Left colon (tissue), 2 donors: ENCODE measurements around the gene DDX60. TPM values are rescaled to one million over a fixed set of nuclear protein-coding genes. Genes with fewer than 3 reads are reported as not detected.
"Not testable (repeated sequence)": the region's sequence is repeated elsewhere in the genome, so short reads cannot be mapped to it uniquely, and the experiment has no call there.

ENCODE experiments used
- ATAC-seq: fragments of 200-7000 bp; cut with Tn5 transposase; one replicate; pipeline ENCODE4 v1.9.1; 2020; ENCODE audit warnings: mild to moderate bottlenecking, moderate library complexity
- DNase-seq, 2 donors: peaks; one replicate each; pipeline ENCODE4 v3.0.0-alpha.2; 2020
- intact Hi-C, 2 donors: fragments of 100-400 bp; cut with DNase I in 1 of 2; cut with micrococcal nuclease in 1 of 2; formaldehyde crosslinking; loops; one replicate each; pipeline versions ENCODE4 v1.11.2 to v1.14.0; 2022; cut with DNase I, micrococcal nuclease
- total RNA-seq, 2 donors: library from RNA; stranded (reverse); fragmentation: NEBNext Ultra II Directional; extraction: Animal tissue kit (Norgen Biotek cat#: 25700); gene quantifications; one replicate each; pipeline ENCODE4 v1.2.1, GENCODE V29; 2021
- donor health status: DM: no; HTN: no; CAD: no.
- donor health status: DM: yes; HTN: yes; CAD: no.

Gene DDX60
- total RNA-seq, 2 donors from 2014 or later = 76.1 to 98.5 TPM

GRCh38 chr4:168221301-168221700, 97.3 kb downstream of the DDX60 start:
- intact Hi-C loops = no loop called here
- no peak for ATAC-seq
- no peak for DNase-seq

- ATAC-seq = no peak
- no peak for DNase-seq
- intact Hi-C loops = no loop called here
Measured at GRCh38 chr4:168220893-168221292, 97.7 kb downstream of the DDX60 start.

- intact Hi-C loops = no loop called here
- DNase-seq (no peak), ATAC-seq (no peak)
Measured at GRCh38 chr4:168218645-168219044, 99.9 kb downstream of the DDX60 start.

GRCh38 chr4:168213511-168213910, 105.0 kb downstream of the DDX60 start:
- ATAC-seq, DNase-seq, intact Hi-C loops: not testable (repeated sequence)

- no peak for ATAC-seq
- no peak for DNase-seq
- intact Hi-C loops = no loop called here
Measured at GRCh38 chr4:168212656-168213055, 105.9 kb downstream of the DDX60 start.

GRCh38 chr4:168208957-168209614, 109.5 kb downstream of the DDX60 start:
- intact Hi-C loops = no loop called here
- DNase-seq (peak; percentile 53 to 58), ATAC-seq (peak; percentile 97)

- DNase-seq (no peak), ATAC-seq (no peak)
- intact Hi-C loops = no loop called here
Measured at GRCh38 chr4:168203233-168203911, 115.2 kb downstream of the DDX60 start.

GRCh38 chr4:168200685-168201084, 117.9 kb downstream of the DDX60 start:
- intact Hi-C loops = no loop called here
- DNase-seq (no peak), ATAC-seq (peak; percentile 89)

GRCh38 chr4:168199260-168199957, 119.1 kb downstream of the DDX60 start:
- intact Hi-C loops = no loop called here
- peak in 1 of 2 donors; percentile 19 for DNase-seq
- peak; percentile 80 for ATAC-seq

GRCh38 chr4:168197926-168198325, 120.6 kb downstream of the DDX60 start:
- intact Hi-C loops = no loop called here
- no peak for DNase-seq
- ATAC-seq = no peak

- no peak for DNase-seq
- intact Hi-C loops = no loop called here
- no peak for ATAC-seq
Measured at GRCh38 chr4:168188754-168189153, 129.8 kb downstream of the DDX60 start.

GRCh38 chr4:168183717-168184571, 134.6 kb downstream of the DDX60 start:
- no peak for DNase-seq
- intact Hi-C loops = no loop called here
- peak; percentile 59 for ATAC-seq

GRCh38 chr4:168177546-168178149, 140.9 kb downstream of the DDX60 start:
- intact Hi-C loops = no loop called here
- DNase-seq (no peak), ATAC-seq (no peak)

GRCh38 chr4:168174308-168174707, 144.2 kb downstream of the DDX60 start:
- DNase-seq = no peak
- intact Hi-C loops = no loop called here
- ATAC-seq = no peak

- ATAC-seq (peak; percentile 47), DNase-seq (no peak)
- intact Hi-C loops = no loop called here
Measured at GRCh38 chr4:168167714-168168284, 150.8 kb downstream of the DDX60 start.
